Muscle of leg (tissue), 16 donors: ENCODE measurements around the gene OOSP3. TPM values are rescaled to one million over a fixed set of nuclear protein-coding genes. Genes with fewer than 3 reads are reported as not detected.
"Not testable (repeated sequence)": the region's sequence is repeated elsewhere in the genome, so short reads cannot be mapped to it uniquely, and the experiment has no call there.

Experiments
- DNase-seq: peaks from one replicate; pipeline ENCODE4 v3.0.0; 2013
- H3K27ac ChIP-seq: one replicate; pipeline ENCODE4 v1.5.1; 2013; ENCODE audit warnings: mild to moderate bottlenecking, low read length, control low read depth
- H3K27me3 ChIP-seq: one replicate; pipeline ENCODE4 v1.6.1; 2013; ENCODE audit warnings: low read length; ENCODE audit not compliant: control insufficient read depth, insufficient read depth
- H3K36me3 ChIP-seq: one replicate; pipeline ENCODE4 v1.6.1; 2013; ENCODE audit warnings: low read length; ENCODE audit not compliant: control insufficient read depth, insufficient read depth
- H3K4me1 ChIP-seq: one replicate; pipeline ENCODE4 v1.6.1; 2013; ENCODE audit warnings: low read length; ENCODE audit not compliant: control insufficient read depth, insufficient read depth
- H3K4me3 ChIP-seq: one replicate; pipeline ENCODE4 v1.5.1; 2013; ENCODE audit warnings: low read length, control low read depth
- H3K9me3 ChIP-seq: replicated peaks from 2 replicates; pipeline ENCODE4 v1.6.1; 2013; ENCODE audit warnings: low read depth, low read length; ENCODE audit not compliant: control insufficient read depth
- WGBS: methylation state at CpG from one replicate; pipeline ENCODE4 v1.1.5; 2013; ENCODE audit warnings: missing lambda C conversion rate; ENCODE audit not compliant: insufficient coverage; 5-methylcytosine and 5-hydroxymethylcytosine counted together
- long read RNA-seq, 11 donors: transcript quantifications; one replicate each; lab custom pipeline, GENCODE V29; 2026
- polyA plus RNA-seq, 8 donors: library from polyadenylated mRNA; unstranded; fragments of 120-200 nt; gene quantifications; one replicate each; pipeline versions ENCODE4 v1.2.1 to v1.2.3, GENCODE V29; 2013; ENCODE audit warnings: inconsistent platforms in 1 of 8, low replicate concordance in 1 of 8; ENCODE audit not compliant: insufficient read length in 8 of 8, insufficient read depth in 1 of 8
- total RNA-seq: library from RNA; stranded (reverse); fragments of 120-200 nt; gene quantifications from one replicate; pipeline ENCODE4 v1.2.4, GENCODE V29; 2013

The OOSP3 gene, protein sequence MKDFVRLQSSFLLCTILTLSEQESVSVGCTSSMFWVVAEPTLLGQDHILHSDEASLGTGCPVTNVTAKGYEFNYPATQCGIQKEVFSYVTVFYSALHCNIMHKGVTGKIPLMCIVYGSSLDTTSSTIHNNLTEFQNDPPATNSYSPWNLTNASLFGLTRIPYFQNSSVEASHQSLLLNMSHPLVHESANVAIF
- not detected for total RNA-seq
- not detected for polyA plus RNA-seq
- long read RNA-seq, donor 1 = 0 reads
- long read RNA-seq, donor 2 = 0 reads
- long read RNA-seq, donor 3 = 0 reads
- long read RNA-seq, donor 4 = 0 reads
- long read RNA-seq, donor 5 = 0 reads
- long read RNA-seq, donor 6 = 0 reads
- long read RNA-seq, donor 7 = 0 reads
- long read RNA-seq, donor 8 = 0 reads
- long read RNA-seq, donor 9 = 0 reads
- long read RNA-seq, donor 10 = 0 reads
- long read RNA-seq, donor 11 = 0 reads

DNA sequence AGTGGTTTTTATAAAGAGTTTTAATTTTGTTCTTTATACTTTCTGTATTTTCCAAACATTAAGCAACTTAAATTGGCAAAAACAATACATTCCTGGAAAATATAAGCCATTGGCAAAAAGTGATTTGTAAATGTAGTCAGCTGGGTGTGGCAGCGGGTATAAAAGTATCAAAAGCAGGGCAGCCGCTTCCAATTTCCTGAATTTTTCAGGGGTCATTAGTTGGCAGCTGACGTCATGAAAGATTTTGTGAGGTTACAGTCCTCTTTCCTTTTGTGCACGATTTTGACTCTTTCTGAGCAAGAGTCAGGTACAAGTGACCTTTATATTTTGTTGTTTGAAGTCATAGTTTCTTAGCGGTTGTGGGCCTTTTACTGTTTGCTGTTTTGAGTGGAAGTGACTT, at the start of gene OOSP3:
OOSP3 (plus strand) TSS at position 208 of the 400 bp plus-strand sequence; CDS start at position 235, 27 bp downstream.
- Histone ChIP-seq H3K4me1 (no peaks in the 10 kb centered on the region), H3K27ac (no peak within 1 kb of the TSS), H3K9me3 (no peaks in the 10 kb centered on the region), H3K36me3 (no peaks in the 10 kb centered on the region), H3K27me3 (no peaks in the 10 kb centered on the region), H3K4me3 (no peak within 1 kb of the TSS)
- 46% methylated on average over 2 of the region's 5 CpGs for WGBS
- DNase-seq = no peak

DNA sequence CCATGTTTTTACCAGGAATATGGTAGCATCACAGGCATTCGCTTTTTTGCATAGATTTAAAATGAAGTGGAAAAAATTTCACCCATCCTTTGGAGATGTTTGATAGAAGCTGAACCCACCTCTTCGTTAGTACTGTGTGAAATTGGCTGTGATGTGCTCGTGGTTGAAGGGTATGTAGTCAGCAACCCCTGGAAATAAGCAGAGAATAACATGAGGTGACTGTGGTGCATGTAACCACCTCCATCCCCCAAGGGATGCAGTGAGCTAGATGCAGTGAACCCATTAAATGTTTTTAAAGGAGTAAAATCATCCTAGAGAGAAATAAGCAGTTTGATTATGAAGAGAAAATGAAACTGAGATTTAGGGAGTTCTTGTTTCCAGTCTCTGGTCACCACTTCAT, 49.2 kb upstream of the OOSP3 start:
- Histone ChIP-seq H3K4me1 (no peaks in the 10 kb centered on the region), H3K4me3 (no peak overlapping the region), H3K9me3 (no peaks in the 10 kb centered on the region), H3K27ac (no peak overlapping the region), H3K36me3 (no peaks in the 10 kb centered on the region), H3K27me3 (no peaks in the 10 kb centered on the region)
- no peak for DNase-seq
- no CpG with 5 or more reads among the region's 3 CpGs for WGBS

GRCh38 chr11:59833602-59834001, 45.0 kb upstream of the OOSP3 start:
- Histone ChIP-seq H3K27me3 (no peaks in the 10 kb centered on the region), H3K36me3 (no peaks in the 10 kb centered on the region), H3K27ac (no peak overlapping the region), H3K4me1 (no peaks in the 10 kb centered on the region), H3K9me3 (no peaks in the 10 kb centered on the region), H3K4me3 (no peak overlapping the region)
- WGBS = no CpG with 5 or more reads among the region's 2 CpGs
- DNase-seq = no peak

GRCh38 chr11:59839615-59840014, 39.0 kb upstream of the OOSP3 start:
- no peaks in the 10 kb centered on the region for H3K9me3 ChIP-seq
- DNase-seq = no peak
- no peaks in the 10 kb centered on the region for H3K36me3 ChIP-seq
- H3K4me1 ChIP-seq = no peaks in the 10 kb centered on the region
- no peaks in the 10 kb centered on the region for H3K27me3 ChIP-seq
- H3K4me3 ChIP-seq = no peak overlapping the region
- H3K27ac ChIP-seq = no peak overlapping the region

DNA sequence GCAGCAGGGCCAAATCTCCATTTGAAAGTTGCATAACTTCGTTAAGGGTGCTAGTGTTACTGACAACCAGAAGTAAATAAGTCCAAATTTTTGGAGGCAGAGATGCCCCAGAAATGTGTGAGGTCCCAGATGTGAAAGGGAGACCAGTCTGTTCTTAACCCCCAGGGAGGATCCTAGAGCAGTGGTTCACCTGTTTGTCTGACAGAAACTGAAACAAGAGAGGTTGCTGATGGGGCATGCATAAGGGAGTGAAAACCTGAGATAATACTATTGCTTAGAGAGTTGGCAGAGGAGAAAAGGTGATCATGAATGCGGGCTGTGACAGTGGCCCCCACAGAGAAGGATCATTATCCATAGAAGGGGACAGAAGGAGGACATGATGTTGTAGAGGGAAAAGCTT, 37.1 kb upstream of the OOSP3 start:
- Histone ChIP-seq H3K4me1 (no peaks in the 10 kb centered on the region), H3K9me3 (no peaks in the 10 kb centered on the region), H3K4me3 (no peak overlapping the region), H3K36me3 (no peaks in the 10 kb centered on the region), H3K27me3 (no peaks in the 10 kb centered on the region), H3K27ac (no peak overlapping the region)
- WGBS = 88% methylated on average over 2 of the region's 2 CpGs
- DNase-seq = no peak

- Histone ChIP-seq H3K27me3 (no peaks in the 10 kb centered on the region), H3K4me1 (no peaks in the 10 kb centered on the region), H3K27ac (no peak overlapping the region), H3K9me3 (no peaks in the 10 kb centered on the region), H3K4me3 (no peak overlapping the region), H3K36me3 (no peaks in the 10 kb centered on the region)
- 69% methylated on average over 8 of the region's 12 CpGs for WGBS
- DNase-seq = no peak
Observed at GRCh38 chr11:59842316-59842715, 36.3 kb upstream of the OOSP3 start.

- H3K36me3 ChIP-seq = no peaks in the 10 kb centered on the region
- WGBS = 77% methylated on average over 3 of the region's 4 CpGs
- no peak within 1 kb of the TSS for H3K4me3 ChIP-seq
Observed at GRCh38 chr11:59845399-59845798, 33.2 kb upstream of the OOSP3 start, which contains the start of gene CBLIF. TSS of gene CBLIF (minus strand) at chr11:59845499. CDS start at chr11:59845453, 46 bp downstream.

GRCh38 chr11:59846556-59846955, 32.0 kb upstream of the OOSP3 start:
- Histone ChIP-seq H3K9me3 (no peaks in the 10 kb centered on the region), H3K4me1 (no peaks in the 10 kb centered on the region), H3K27me3 (no peaks in the 10 kb centered on the region), H3K4me3 (no peak overlapping the region), H3K36me3 (no peaks in the 10 kb centered on the region), H3K27ac (no peak overlapping the region)
- DNase-seq = no peak
- no CpG with 5 or more reads among the region's 5 CpGs for WGBS

More at GRCh38 chr11:59845399-59845798, 33.2 kb upstream of the OOSP3 start, which contains the start of gene CBLIF:
- Histone ChIP-seq H3K4me1 (no peaks in the 10 kb centered on the region), H3K9me3 (no peaks in the 10 kb centered on the region), H3K27me3 (no peaks in the 10 kb centered on the region), H3K27ac (no peak within 1 kb of the TSS)
- DNase-seq = no peak

- no peaks in the 10 kb centered on the region for H3K27me3 ChIP-seq
- 87% methylated on average over 1 of the region's 3 CpGs for WGBS
- H3K9me3 ChIP-seq = no peaks in the 10 kb centered on the region
- no peak overlapping the region for H3K27ac ChIP-seq
- H3K4me1 ChIP-seq = no peaks in the 10 kb centered on the region
- no peak for DNase-seq
- H3K36me3 ChIP-seq = no peaks in the 10 kb centered on the region
- H3K4me3 ChIP-seq = no peak overlapping the region
Observed at GRCh38 chr11:59847626-59848025, 31.0 kb upstream of the OOSP3 start.

GRCh38 chr11:59848439-59848838, 30.1 kb upstream of the OOSP3 start:
- not testable (repeated sequence) for H3K36me3 ChIP-seq, H3K27ac ChIP-seq, H3K27me3 ChIP-seq, H3K4me3 ChIP-seq, DNase-seq, H3K9me3 ChIP-seq, H3K4me1 ChIP-seq
- WGBS = 80% methylated on average over 1 of the region's 6 CpGs
